BLaER1 (cell line): ENCODE measurements around the gene MEGF9.
"Not testable (repeated sequence)": the region's sequence is repeated elsewhere in the genome, so short reads cannot be mapped to it uniquely, and the experiment has no call there.

Source experiments
- H3K27ac ChIP-seq: shearing (Covaris generic); formaldehyde crosslinking; 2 replicates; pipeline ENCODE4 v1.8.1; 2022
- H3K27me3 ChIP-seq: shearing (Covaris generic); formaldehyde crosslinking; 2 replicates; pipeline ENCODE4 v1.8.1; 2022
- H3K36me3 ChIP-seq: shearing (Covaris generic); formaldehyde crosslinking; 2 replicates; pipeline ENCODE4 v1.8.1; 2022
- H3K4me1 ChIP-seq: shearing (Covaris generic); formaldehyde crosslinking; 2 replicates; pipeline ENCODE4 v1.8.1; 2022
- H3K4me2 ChIP-seq: shearing (Covaris generic); formaldehyde crosslinking; 2 replicates; pipeline ENCODE4 v1.8.1; 2022
- H3K4me3 ChIP-seq: shearing (Covaris generic); formaldehyde crosslinking; 2 replicates; pipeline ENCODE4 v1.8.1; 2022
- H3K9ac ChIP-seq: shearing (Covaris generic); formaldehyde crosslinking; 2 replicates; pipeline ENCODE4 v1.8.1; 2022
- H3K9me3 ChIP-seq: shearing (Covaris generic); formaldehyde crosslinking; 2 replicates; pipeline ENCODE4 v1.8.1; 2022
- H4K20me1 ChIP-seq: shearing (Covaris generic); formaldehyde crosslinking; 2 replicates; pipeline ENCODE4 v1.8.1; 2022
- Cebpa-rat ChIP-seq: shearing (Covaris generic); IDR thresholded peaks from 2 replicates; pipeline ENCODE4 v1.8.1; 2022

The MEGF9 gene

DNA sequence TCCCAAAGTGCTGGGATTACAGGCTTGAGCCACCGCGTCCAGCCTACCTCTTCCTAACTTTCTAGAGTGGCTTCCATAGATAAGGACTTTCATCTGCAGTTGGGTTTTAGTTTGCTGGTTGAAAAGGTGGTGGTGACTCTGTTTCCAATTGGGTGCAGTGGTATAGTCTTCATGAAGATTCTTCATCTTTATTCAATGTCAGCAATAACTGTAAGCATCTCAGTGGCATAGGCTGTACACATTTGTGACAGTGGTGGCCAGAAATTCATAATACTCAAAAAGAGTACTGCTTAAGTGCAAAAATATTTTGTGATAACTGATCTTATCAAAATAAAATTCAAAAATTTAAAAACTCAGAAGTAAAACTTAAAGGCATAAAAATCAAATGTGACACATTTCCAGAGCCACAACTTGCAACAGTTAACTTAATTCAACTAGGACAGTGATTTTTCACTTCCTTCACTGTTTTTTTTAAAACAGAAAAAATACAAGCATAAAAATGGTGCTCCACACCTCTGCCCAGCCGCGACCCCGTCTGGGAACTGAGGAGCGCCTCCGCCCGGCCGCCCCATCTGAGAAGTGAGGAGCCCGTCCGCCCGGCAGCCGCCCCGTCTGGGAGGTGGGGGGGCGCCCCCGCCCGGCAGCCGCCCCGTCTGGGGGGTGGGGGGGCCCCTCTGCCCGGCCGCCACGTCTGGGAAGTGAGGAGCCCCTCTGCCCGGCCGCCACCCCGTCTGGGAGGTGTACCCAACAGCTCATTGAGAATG, 77.9 kb downstream of the MEGF9 start:
- no peaks in the 10 kb centered on the region for H3K4me1 ChIP-seq
- no peak overlapping the region for H3K9ac ChIP-seq
- no peaks in the 10 kb centered on the region for H4K20me1 ChIP-seq
- H3K4me3 ChIP-seq: no peak overlapping the region
- TF ChIP-seq Cebpa-rat: no peak
- no peaks in the 10 kb centered on the region for H3K27me3 ChIP-seq
- no peak overlapping the region for H3K4me2 ChIP-seq
- no peak overlapping the region for H3K27ac ChIP-seq
- peaks cover 14% of the 10 kb centered on the region for H3K36me3 ChIP-seq
- H3K9me3 ChIP-seq: peaks cover 32% of the 10 kb centered on the region

DNA sequence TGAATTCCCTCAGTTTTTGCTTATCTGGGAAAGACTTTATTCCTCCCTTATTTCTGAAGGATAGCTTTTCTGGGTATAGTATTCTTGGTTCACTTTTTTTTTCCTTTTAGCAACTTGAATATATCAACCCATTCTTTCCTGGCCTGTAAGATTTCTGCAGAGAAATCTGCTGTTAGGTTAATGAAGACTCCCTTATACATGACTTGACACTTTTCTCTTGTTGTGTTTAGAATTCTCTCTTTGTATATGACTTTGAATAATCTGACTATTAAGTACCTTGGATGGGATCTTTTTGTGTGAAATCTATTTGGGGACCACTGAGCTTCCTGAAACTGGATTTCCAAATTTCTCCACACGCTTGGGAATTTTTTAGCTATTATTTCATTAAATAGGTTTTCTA, 79.3 kb downstream of the MEGF9 start:
- no peak overlapping the region for H3K4me3 ChIP-seq
- no peak overlapping the region for H3K4me2 ChIP-seq
- H3K9ac ChIP-seq: no peak overlapping the region
- H3K9me3 ChIP-seq: peaks cover 28% of the 10 kb centered on the region
- no peak for TF ChIP-seq Cebpa-rat
- no peaks in the 10 kb centered on the region for H3K27me3 ChIP-seq
- no peak overlapping the region for H3K27ac ChIP-seq
- H3K36me3 ChIP-seq: peaks cover 10% of the 10 kb centered on the region
- no peaks in the 10 kb centered on the region for H4K20me1 ChIP-seq
- H3K4me1 ChIP-seq: no peaks in the 10 kb centered on the region

DNA sequence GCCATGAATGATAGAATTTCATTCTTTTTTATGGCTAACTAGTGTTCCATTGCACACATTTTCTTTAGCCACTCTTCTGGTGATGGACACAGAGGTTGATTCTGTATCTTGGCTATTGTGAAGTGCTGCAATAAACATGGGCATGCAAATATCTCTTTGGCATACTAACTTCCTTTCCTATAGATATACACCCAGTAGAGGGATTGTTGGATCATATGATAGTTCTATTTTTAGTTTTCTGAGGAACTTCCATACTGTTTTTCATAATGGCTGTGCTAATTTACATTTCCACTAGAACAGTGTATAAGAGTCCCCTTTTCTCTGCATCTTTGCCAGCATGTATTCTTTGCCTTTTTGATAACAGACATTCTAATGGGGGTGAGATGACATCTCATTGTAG, 83.9 kb downstream of the MEGF9 start:
- H4K20me1 ChIP-seq: no peaks in the 10 kb centered on the region
- no peaks in the 10 kb centered on the region for H3K4me1 ChIP-seq
- H3K27ac ChIP-seq: no peak overlapping the region
- H3K4me3 ChIP-seq: no peak overlapping the region
- peaks cover 7% of the 10 kb centered on the region for H3K9me3 ChIP-seq
- TF ChIP-seq Cebpa-rat: no peak
- H3K36me3 ChIP-seq: peaks cover 2% of the 10 kb centered on the region; the same call in 1 of the 2 replicates
- H3K9ac ChIP-seq: no peak overlapping the region
- no peaks in the 10 kb centered on the region for H3K27me3 ChIP-seq
- H3K4me2 ChIP-seq: no peak overlapping the region

DNA sequence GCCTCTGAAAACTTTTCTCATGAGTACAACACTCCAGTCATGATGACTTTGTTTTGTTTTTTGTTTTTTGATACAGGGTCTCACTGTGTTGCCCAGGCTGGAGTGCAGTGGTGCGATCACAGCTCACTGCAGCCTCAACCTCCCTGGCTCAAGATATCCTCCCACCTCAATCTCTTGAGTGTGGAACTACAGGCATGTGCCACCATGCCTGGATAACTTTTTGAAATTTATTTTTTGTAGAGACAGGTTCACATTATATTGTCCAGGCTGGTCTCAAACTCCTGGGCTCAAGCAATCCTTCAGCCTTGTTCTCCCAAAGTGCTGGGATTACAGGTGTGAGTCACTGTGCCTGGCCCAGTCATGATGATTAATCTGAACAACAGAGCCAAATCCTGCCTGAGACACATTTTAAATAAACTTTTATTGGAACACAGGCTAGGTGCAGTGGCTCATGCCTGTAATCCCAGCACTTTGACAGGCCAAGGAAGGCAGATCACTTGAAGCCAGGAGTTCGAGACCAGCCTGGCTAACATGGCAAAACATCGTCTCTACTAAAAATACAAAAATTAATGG, 85.3 kb downstream of the MEGF9 start:
- not testable (repeated sequence) for H3K36me3 ChIP-seq, H3K4me3 ChIP-seq, H3K27ac ChIP-seq, H4K20me1 ChIP-seq, H3K27me3 ChIP-seq, H3K4me2 ChIP-seq, H3K9ac ChIP-seq, H3K9me3 ChIP-seq, H3K4me1 ChIP-seq

DNA sequence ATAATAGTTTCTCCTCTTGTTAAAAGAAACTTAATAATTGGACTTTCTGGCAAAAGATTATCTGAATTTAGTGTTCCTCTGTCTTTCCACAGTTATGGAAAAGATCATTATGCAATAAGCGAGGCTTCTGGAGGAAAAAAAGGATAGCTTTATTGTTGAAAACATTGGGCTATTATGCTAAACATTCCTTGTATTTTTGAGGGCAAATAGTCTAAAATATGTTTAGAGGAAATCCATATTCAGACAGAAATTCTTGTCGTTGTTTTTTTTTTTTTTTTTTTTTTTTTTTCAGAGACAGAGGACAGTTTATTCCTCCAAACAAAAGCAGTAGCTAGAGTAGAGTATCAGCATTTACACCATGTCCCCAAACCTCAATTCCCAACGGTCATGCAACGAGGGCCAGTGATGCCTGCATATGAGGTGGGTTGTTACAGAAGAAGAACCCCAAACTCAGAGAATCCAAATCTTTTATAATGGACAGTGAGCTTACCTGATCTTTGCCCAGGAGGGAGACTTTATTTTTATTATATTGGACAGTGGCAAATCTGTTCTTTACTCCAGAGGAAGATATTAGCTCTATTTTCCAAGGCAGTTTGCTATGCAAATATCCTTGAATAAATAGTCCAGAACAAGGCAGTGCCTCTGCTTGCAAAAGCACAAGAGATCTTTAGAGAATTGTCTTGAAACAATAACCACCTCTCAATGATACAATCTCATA, 85.9 kb downstream of the MEGF9 start:
- Histone ChIP-seq H3K27ac (no peak overlapping the region), H3K4me2 (no peak overlapping the region), H3K27me3 (no peaks in the 10 kb centered on the region), H3K9me3 (no peaks in the 10 kb centered on the region), H4K20me1 (no peaks in the 10 kb centered on the region), H3K4me1 (no peaks in the 10 kb centered on the region), H3K36me3 (peaks cover 4% of the 10 kb centered on the region; the same call in 1 of the 2 replicates), H3K9ac (no peak overlapping the region), H3K4me3 (no peak overlapping the region)
- TF ChIP-seq Cebpa-rat: no peak

DNA sequence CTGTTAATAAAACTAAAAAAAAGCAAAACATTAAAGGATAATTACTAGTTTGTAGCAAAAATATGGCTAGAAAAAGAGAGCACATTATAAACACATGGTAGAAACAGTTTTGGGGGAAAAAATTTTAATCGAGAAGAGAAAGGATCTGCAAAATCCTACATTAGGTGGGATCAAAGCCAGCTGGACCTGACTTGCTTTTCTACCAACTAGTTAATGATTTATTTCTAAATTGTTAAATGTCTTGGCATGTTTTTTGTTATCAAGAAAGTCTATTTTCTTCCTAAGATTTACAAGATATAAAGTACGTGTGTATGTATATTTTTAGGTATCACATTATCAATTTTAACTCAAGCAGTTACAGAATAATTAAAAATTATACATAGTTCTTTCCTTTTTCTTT, 87.2 kb downstream of the MEGF9 start:
- no peak overlapping the region for H3K9ac ChIP-seq
- H3K27me3 ChIP-seq: no peaks in the 10 kb centered on the region
- H3K4me3 ChIP-seq: no peak overlapping the region
- peaks cover 5% of the 10 kb centered on the region for H3K36me3 ChIP-seq
- no peaks in the 10 kb centered on the region for H3K4me1 ChIP-seq
- H3K9me3 ChIP-seq: no peaks in the 10 kb centered on the region
- no peak overlapping the region for H3K4me2 ChIP-seq
- TF ChIP-seq Cebpa-rat: no peak
- no peaks in the 10 kb centered on the region for H4K20me1 ChIP-seq
- H3K27ac ChIP-seq: no peak overlapping the region

DNA sequence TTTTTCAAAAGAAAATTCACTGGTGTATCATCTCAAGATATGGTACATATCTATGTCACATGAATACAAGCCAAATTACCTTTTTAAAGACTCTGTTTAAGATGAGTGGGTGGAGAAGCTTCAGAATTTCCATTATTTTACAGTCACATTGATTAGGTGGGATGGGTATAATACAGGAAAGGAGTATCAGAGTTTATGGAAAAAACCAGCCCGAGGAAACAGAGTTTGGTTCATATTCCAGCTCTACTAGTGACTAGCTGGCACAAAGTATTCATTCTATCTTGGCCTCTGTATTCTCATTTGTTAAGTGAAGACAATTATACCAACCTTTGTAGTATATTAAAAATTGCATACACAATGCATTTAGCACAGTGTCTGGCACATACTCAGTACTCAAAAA, 87.8 kb downstream of the MEGF9 start:
- no peaks in the 10 kb centered on the region for H4K20me1 ChIP-seq
- H3K9me3 ChIP-seq: no peaks in the 10 kb centered on the region
- TF ChIP-seq Cebpa-rat: no peak
- no peaks in the 10 kb centered on the region for H3K27me3 ChIP-seq
- no peaks in the 10 kb centered on the region for H3K4me1 ChIP-seq
- peaks cover 11% of the 10 kb centered on the region for H3K36me3 ChIP-seq
- H3K9ac ChIP-seq: no peak overlapping the region
- H3K27ac ChIP-seq: no peak overlapping the region
- no peak overlapping the region for H3K4me3 ChIP-seq
- no peak overlapping the region for H3K4me2 ChIP-seq

DNA sequence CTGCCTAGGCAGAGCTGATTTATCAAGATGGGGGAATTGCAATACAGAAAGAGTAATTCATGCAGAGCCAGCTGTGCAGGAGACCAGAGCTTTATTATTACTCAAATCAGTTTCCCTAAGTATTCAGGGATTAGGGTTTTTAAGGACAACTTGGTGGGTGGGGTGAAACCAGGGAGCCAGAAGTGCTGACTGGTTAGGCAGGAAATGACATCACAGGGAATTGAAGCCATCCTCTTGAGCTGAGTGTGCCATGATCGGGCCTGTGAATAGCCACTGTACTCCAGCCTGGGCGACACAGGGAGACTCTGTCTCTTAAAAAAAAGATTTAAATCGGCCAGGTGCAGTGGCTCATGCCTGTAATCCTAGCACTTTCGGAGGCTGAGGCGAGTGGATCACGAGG, 89.0 kb downstream of the MEGF9 start:
- TF ChIP-seq Cebpa-rat: no peak
- H3K4me2 ChIP-seq: no peak overlapping the region
- no peak overlapping the region for H3K4me3 ChIP-seq
- no peak overlapping the region for H3K9ac ChIP-seq
- no peaks in the 10 kb centered on the region for H4K20me1 ChIP-seq
- no peaks in the 10 kb centered on the region for H3K9me3 ChIP-seq
- H3K27me3 ChIP-seq: no peaks in the 10 kb centered on the region
- H3K4me1 ChIP-seq: no peaks in the 10 kb centered on the region
- peaks cover 12% of the 10 kb centered on the region for H3K36me3 ChIP-seq
- H3K27ac ChIP-seq: no peak overlapping the region

DNA sequence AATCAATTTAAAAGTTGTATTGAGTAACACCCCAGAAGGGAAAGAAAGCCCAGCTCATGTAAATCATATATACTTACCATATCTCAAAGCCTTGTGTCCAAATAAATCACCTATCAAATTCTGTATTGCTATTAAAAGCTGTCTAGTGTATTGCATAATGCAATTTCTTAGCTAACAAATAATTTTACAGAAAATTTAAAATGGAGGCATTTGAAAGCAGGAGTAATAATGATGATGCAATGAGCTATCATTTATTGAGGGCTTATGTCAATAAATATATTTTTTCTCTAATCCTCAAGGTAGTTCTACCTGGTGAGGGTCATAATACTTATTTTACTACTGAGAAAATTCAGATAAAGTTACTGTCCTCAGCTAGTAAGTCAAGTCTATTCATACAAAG, 91.5 kb downstream of the MEGF9 start:
- Histone ChIP-seq H3K4me1 (no peaks in the 10 kb centered on the region), H3K4me3 (no peak overlapping the region), H3K9ac (no peak overlapping the region), H4K20me1 (no peaks in the 10 kb centered on the region), H3K27me3 (no peaks in the 10 kb centered on the region), H3K9me3 (no peaks in the 10 kb centered on the region), H3K4me2 (no peak overlapping the region), H3K36me3 (peaks cover 17% of the 10 kb centered on the region), H3K27ac (no peak overlapping the region)
- TF ChIP-seq Cebpa-rat: no peak

DNA sequence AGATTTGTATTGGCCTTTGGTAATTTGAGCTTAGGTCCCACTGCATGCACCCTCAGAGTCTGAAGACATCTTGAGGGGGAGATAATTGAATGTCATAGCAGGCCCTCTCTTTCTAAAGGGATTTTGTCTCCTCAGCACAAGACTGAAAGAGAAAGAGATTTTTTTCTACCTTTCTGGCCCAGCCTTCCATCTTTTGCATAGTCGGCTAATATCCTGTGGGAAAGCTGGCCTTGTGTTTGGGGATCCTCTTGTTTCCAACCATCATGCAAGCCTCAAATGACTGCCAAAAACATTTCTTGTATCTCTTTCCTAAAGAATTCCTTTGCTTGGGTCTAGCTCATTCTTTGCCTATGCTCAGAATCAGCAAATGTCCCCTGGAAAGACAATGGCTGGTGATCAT, 92.3 kb downstream of the MEGF9 start:
- Histone ChIP-seq H3K4me2 (no peak overlapping the region), H3K27me3 (no peaks in the 10 kb centered on the region), H3K36me3 (peaks cover 17% of the 10 kb centered on the region), H3K4me1 (no peaks in the 10 kb centered on the region), H4K20me1 (no peaks in the 10 kb centered on the region), H3K4me3 (no peak overlapping the region), H3K27ac (no peak overlapping the region), H3K9me3 (no peaks in the 10 kb centered on the region), H3K9ac (no peak overlapping the region)
- no peak for TF ChIP-seq Cebpa-rat
